CD4-positive, alpha-beta T cell treated with Interleukin-6 for 4 hours (primary cell): ENCODE results near the gene ITPR2.
"Not testable (repeated sequence)": the region's sequence is repeated elsewhere in the genome, so short reads cannot be mapped to it uniquely, and the experiment has no call there.

Experiments used
- DNase-seq: peaks from one replicate; pipeline ENCODE4 v3.0.0-alpha.2; 2020; ENCODE audit warnings: mixed read lengths

Gene ITPR2

GRCh38 chr12:26551385-26551784 lies 281.6 kb downstream of the ITPR2 start:
- no peak for DNase-seq

- no peak for DNase-seq
Measured at GRCh38 chr12:26548227-26548626, 284.8 kb downstream of the ITPR2 start.

GRCh38 chr12:26546535-26547314 lies 286.3 kb downstream of the ITPR2 start:
- no peak for DNase-seq

GRCh38 chr12:26539131-26539530 lies 293.9 kb downstream of the ITPR2 start:
- no peak for DNase-seq

- DNase-seq, result no peak
Measured at GRCh38 chr12:26537651-26538050, 295.3 kb downstream of the ITPR2 start.

- DNase-seq, result no peak
Measured at GRCh38 chr12:26537126-26537525, 295.9 kb downstream of the ITPR2 start.

- no peak for DNase-seq
Measured at GRCh38 chr12:26535826-26536225, 297.2 kb downstream of the ITPR2 start.

GRCh38 chr12:26534071-26534470 lies 298.9 kb downstream of the ITPR2 start:
- DNase-seq, result no peak

- DNase-seq, result no peak
Measured at GRCh38 chr12:26533211-26533610, 299.8 kb downstream of the ITPR2 start.

- no peak for DNase-seq
Measured at GRCh38 chr12:26530461-26530860, 302.5 kb downstream of the ITPR2 start.

GRCh38 chr12:26528943-26529342 lies 304.1 kb downstream of the ITPR2 start:
- DNase-seq, result no peak

- no peak for DNase-seq
Measured at GRCh38 chr12:26527682-26528081, 305.3 kb downstream of the ITPR2 start.

- DNase-seq, result no peak
Measured at GRCh38 chr12:26524862-26525465, 308.0 kb downstream of the ITPR2 start.

- no peak for DNase-seq
Measured at GRCh38 chr12:26523708-26524150, 309.3 kb downstream of the ITPR2 start.

- DNase-seq, result no peak
Measured at GRCh38 chr12:26520869-26521268, 312.1 kb downstream of the ITPR2 start.

- no peak for DNase-seq
Measured at GRCh38 chr12:26520109-26520508, 312.9 kb downstream of the ITPR2 start.

GRCh38 chr12:26519462-26519861 lies 313.5 kb downstream of the ITPR2 start:
- no peak for DNase-seq

- not testable (repeated sequence) for DNase-seq
Measured at GRCh38 chr12:26517320-26517719, 315.7 kb downstream of the ITPR2 start.

GRCh38 chr12:26514364-26514763 lies 318.6 kb downstream of the ITPR2 start:
- DNase-seq, result no peak

GRCh38 chr12:26513363-26514043 lies 319.5 kb downstream of the ITPR2 start:
- no peak for DNase-seq

GRCh38 chr12:26512213-26512612 lies 320.8 kb downstream of the ITPR2 start:
- no peak for DNase-seq

- DNase-seq, result no peak
Measured at GRCh38 chr12:26510354-26510674, 322.7 kb downstream of the ITPR2 start.

- DNase-seq, result no peak
Measured at GRCh38 chr12:26507613-26508012, 325.4 kb downstream of the ITPR2 start.

- DNase-seq, result no peak
Measured at GRCh38 chr12:26499979-26500640, 332.9 kb downstream of the ITPR2 start.
